Neuronal stem cell (in vitro differentiated cells): Measurements from ENCODE around the gene BARHL1.

Experiments
- DNase-seq: peaks from one replicate; pipeline ENCODE4 v3.0.0-alpha.2; 2013; ENCODE audit warnings: low spot score
- H2AFZ ChIP-seq: one replicate; pipeline ENCODE4 v1.6.1; 2013; ENCODE audit warnings: mild to moderate bottlenecking, low read length, inconsistent platforms
- H2AK5ac ChIP-seq: 2 replicates; pipeline ENCODE4 v1.6.1; 2013; ENCODE audit warnings: low read depth, mild to moderate bottlenecking, inconsistent platforms, low read length, moderate library complexity, mixed read lengths
- H2BK120ac ChIP-seq: 2 replicates; pipeline ENCODE4 v1.6.1; 2013; ENCODE audit warnings: low read depth, mild to moderate bottlenecking, inconsistent platforms, low read length, moderate library complexity, mixed read lengths
- H2BK12ac ChIP-seq: one replicate; pipeline ENCODE4 v1.6.1; 2013; ENCODE audit warnings: low read length, inconsistent platforms
- H2BK15ac ChIP-seq: 2 replicates; pipeline ENCODE4 v1.6.1; 2013; ENCODE audit warnings: mild to moderate bottlenecking, low read length, inconsistent platforms, mixed read lengths
- H2BK5ac ChIP-seq: one replicate; pipeline ENCODE4 v1.6.1; 2013; ENCODE audit warnings: inconsistent platforms, mild to moderate bottlenecking, low read length, moderate library complexity
- H3K14ac ChIP-seq: one replicate; pipeline ENCODE4 v1.6.1; 2013; ENCODE audit warnings: low read length, inconsistent platforms
- H3K18ac ChIP-seq: 2 replicates; pipeline ENCODE4 v1.6.1; 2013; ENCODE audit warnings: low read length, inconsistent platforms
- H3K23ac ChIP-seq: 2 replicates; pipeline ENCODE4 v1.6.1; 2013; ENCODE audit warnings: low read depth, mild to moderate bottlenecking, mixed read lengths, low read length, inconsistent platforms; ENCODE audit not compliant: poor library complexity
- H3K27ac ChIP-seq: replicated peaks from 3 replicates; pipeline ENCODE4 v1.5.1; 2013; ENCODE audit warnings: low read length, inconsistent platforms
- H3K27me3 ChIP-seq, 3 experiments: 2 replicates each; pipeline ENCODE4 v1.6.1; 2013; ENCODE audit warnings: low read length in 3 of 3, mild to moderate bottlenecking in 2 of 3, inconsistent platforms in 1 of 3, low read depth in 1 of 3, mixed read lengths in 1 of 3, moderate library complexity in 1 of 3; ENCODE audit not compliant: control insufficient read depth in 3 of 3, insufficient read depth in 3 of 3
- H3K36me3 ChIP-seq, 2 donors: replicated peaks in 1 of 2; 2 replicates each; pipeline ENCODE4 v1.6.1; 2013; ENCODE audit warnings: low read length in 2 of 2; ENCODE audit not compliant: control insufficient read depth in 2 of 2, insufficient read depth in 2 of 2
- H3K4ac ChIP-seq: 2 replicates; pipeline ENCODE4 v1.6.1; 2013; ENCODE audit warnings: inconsistent platforms, mild to moderate bottlenecking, low read length, moderate library complexity
- H3K4me1 ChIP-seq, 2 donors: 1 replicate in 1 of 2; 2 replicates in 1 of 2; pipeline ENCODE4 v1.6.1; 2013; ENCODE audit warnings: low read length in 2 of 2, low read depth in 1 of 2; ENCODE audit not compliant: control insufficient read depth in 2 of 2, insufficient read depth in 1 of 2
- H3K4me2 ChIP-seq: one replicate; pipeline ENCODE4 v1.6.1; 2013; ENCODE audit warnings: mild to moderate bottlenecking, low read length, inconsistent platforms; ENCODE audit not compliant: insufficient read depth, poor library complexity, severe bottlenecking
- H3K4me3 ChIP-seq, 2 donors: 2 replicates each; pipeline ENCODE4 v1.5.1; 2013; ENCODE audit warnings: low read length in 2 of 2, mild to moderate bottlenecking in 2 of 2, inconsistent platforms in 1 of 2, moderate library complexity in 1 of 2
- H3K79me1 ChIP-seq: one replicate; pipeline ENCODE4 v1.6.1; 2013; ENCODE audit warnings: low read depth, mild to moderate bottlenecking, inconsistent platforms, low read length, moderate library complexity
- H3K9ac ChIP-seq: one replicate; pipeline ENCODE4 v1.6.1; 2013; ENCODE audit warnings: mild to moderate bottlenecking, low read depth, low read length, inconsistent platforms; ENCODE audit not compliant: poor library complexity
- H3K9me3 ChIP-seq, 2 donors: replicated peaks in 1 of 2; 2 replicates each; pipeline versions ENCODE3 to v1.6.1; 2013; ENCODE audit warnings: low read length in 2 of 2, mild to moderate bottlenecking in 2 of 2, inconsistent platforms in 1 of 2, low read depth in 1 of 2, mixed read lengths in 1 of 2, moderate library complexity in 1 of 2; ENCODE audit not compliant: control insufficient read depth in 2 of 2, insufficient read depth in 1 of 2
- H4K8ac ChIP-seq: one replicate; pipeline ENCODE4 v1.6.1; 2013; ENCODE audit warnings: low read depth, mild to moderate bottlenecking, inconsistent platforms, low read length, moderate library complexity
- H4K91ac ChIP-seq: one replicate; pipeline ENCODE4 v1.6.1; 2013; ENCODE audit warnings: low read length, low read depth, mild to moderate bottlenecking, inconsistent platforms; ENCODE audit not compliant: poor library complexity
- WGBS, 2 donors: extraction: QIAGEN DNeasy Blood & Tissue Kit; methylation state at CpG; one replicate each; pipeline ENCODE4 v1.1.7; 2013; ENCODE audit warnings: missing lambda C conversion rate in 2 of 2, mixed read lengths in 1 of 2; ENCODE audit not compliant: insufficient read length in 2 of 2, insufficient replicate concordance in 1 of 2; ENCODE audit errors: extremely low coverage in 2 of 2; 5-methylcytosine and 5-hydroxymethylcytosine counted together

Gene BARHL1

DNA sequence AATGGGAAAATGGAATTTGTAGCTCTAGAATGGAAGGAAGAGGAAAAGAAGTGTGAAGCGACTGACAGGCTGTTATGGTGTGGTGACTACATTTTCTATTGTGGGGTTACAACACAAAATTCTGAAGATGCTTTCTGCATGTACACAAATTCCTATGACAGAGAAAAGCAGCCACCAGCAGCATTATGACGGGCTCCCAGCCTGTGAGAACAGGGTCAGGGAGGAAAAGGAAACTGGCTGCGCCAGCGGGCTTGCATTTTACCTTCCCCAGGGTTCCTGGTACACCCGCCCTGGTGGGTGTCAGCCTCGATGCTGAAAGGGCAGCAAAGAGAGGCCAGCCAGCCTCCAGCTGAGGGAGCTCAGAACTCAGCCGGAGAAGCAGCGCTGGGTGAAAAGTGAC lies 46.3 kb downstream of the BARHL1 start:
- H3K9ac ChIP-seq: no peak overlapping the region
- H3K79me1 ChIP-seq: no peaks in the 10 kb centered on the region
- H2AK5ac ChIP-seq: no peak overlapping the region
- H3K27ac ChIP-seq: no peak overlapping the region
- no peak overlapping the region for H2BK12ac ChIP-seq
- no peak overlapping the region for H3K4me2 ChIP-seq
- no peak overlapping the region for H2BK5ac ChIP-seq
- WGBS, 2 donors: no CpG with 5 or more reads among the region's 8 CpGs
- no peak for DNase-seq
- H2BK120ac ChIP-seq: no peak overlapping the region
- no peak overlapping the region for H3K23ac ChIP-seq
- no peaks in the 10 kb centered on the region for H3K9me3 ChIP-seq
- no peak overlapping the region for H3K18ac ChIP-seq
- no peak overlapping the region for H2AFZ ChIP-seq
- H3K14ac ChIP-seq: no peak overlapping the region
- no peak overlapping the region for H3K4ac ChIP-seq
- no peak overlapping the region for H3K4me3 ChIP-seq
- H4K91ac ChIP-seq: no peak overlapping the region
- H4K8ac ChIP-seq: no peak overlapping the region
- no peaks in the 10 kb centered on the region for H3K27me3 ChIP-seq
- no peaks in the 10 kb centered on the region for H3K4me1 ChIP-seq
- H2BK15ac ChIP-seq: no peak overlapping the region
- peaks cover 20 to 87% of the 10 kb centered on the region in 2 donors for H3K36me3 ChIP-seq

DNA sequence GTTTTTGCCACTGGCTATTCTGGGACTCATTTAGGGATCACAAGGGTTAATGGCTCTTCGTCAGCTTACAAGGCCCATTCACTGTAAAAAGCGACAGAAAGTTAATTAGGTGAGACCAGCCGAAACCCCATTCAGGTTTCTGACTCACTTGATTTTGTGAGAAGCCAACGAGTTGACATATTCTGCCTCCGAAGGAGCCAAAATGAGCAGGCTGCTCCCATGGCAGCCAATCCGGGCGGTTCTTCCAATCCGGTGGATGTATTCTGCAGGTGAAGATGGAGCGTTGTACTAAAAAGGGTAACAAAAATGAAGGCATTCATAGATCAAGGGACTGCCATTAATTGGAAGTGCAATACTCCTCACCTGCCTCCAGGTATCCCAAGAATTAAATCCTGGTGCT lies 47.7 kb downstream of the BARHL1 start:
- no peaks in the 10 kb centered on the region for H3K9me3 ChIP-seq
- no peak overlapping the region for H3K14ac ChIP-seq
- no peak overlapping the region for H2BK12ac ChIP-seq
- H3K18ac ChIP-seq: no peak overlapping the region
- H2AFZ ChIP-seq: no peak overlapping the region
- H3K9ac ChIP-seq: no peak overlapping the region
- H2AK5ac ChIP-seq: no peak overlapping the region
- no peak overlapping the region for H3K23ac ChIP-seq
- no peak overlapping the region for H4K91ac ChIP-seq
- H3K79me1 ChIP-seq: no peaks in the 10 kb centered on the region
- no peaks in the 10 kb centered on the region for H3K27me3 ChIP-seq
- no peak overlapping the region for H3K27ac ChIP-seq
- no peak overlapping the region for H3K4me3 ChIP-seq
- peaks cover 20 to 78% of the 10 kb centered on the region in 2 donors for H3K36me3 ChIP-seq
- WGBS, 2 donors: no CpG with 5 or more reads among the region's 9 CpGs
- DNase-seq: no peak
- H2BK120ac ChIP-seq: no peak overlapping the region
- H3K4ac ChIP-seq: no peak overlapping the region
- H2BK5ac ChIP-seq: no peak overlapping the region
- no peak overlapping the region for H3K4me2 ChIP-seq
- H2BK15ac ChIP-seq: no peak overlapping the region
- H3K4me1 ChIP-seq: no peaks in the 10 kb centered on the region
- H4K8ac ChIP-seq: no peak overlapping the region

DNA sequence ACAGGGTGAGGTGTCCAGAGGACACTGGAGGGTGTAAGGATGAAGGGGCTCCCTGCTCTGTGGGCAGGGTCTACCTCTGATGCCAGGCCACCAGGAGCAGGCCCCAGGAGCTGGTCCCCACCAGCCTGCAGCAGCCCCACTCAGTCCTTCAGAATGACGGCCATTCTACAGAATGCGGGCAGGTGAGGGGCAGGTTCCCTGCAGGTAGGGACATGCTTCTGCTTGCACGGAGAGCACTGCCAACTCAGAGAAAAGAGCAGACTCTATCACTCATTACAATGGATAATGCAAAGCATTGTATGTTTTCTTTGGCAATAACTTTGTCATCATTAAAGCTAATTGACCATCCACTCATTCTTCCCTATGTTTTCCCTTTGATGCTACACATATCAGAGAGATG lies 48.4 kb downstream of the BARHL1 start:
- Histone ChIP-seq H3K27ac (no peak overlapping the region), H2BK120ac (no peak overlapping the region), H3K4me1 (no peaks in the 10 kb centered on the region), H3K4me3 (no peak overlapping the region), H4K91ac (no peak overlapping the region), H3K9me3 (no peaks in the 10 kb centered on the region), H2BK5ac (no peak overlapping the region), H3K79me1 (no peaks in the 10 kb centered on the region), H3K4me2 (no peak overlapping the region), H3K9ac (no peak overlapping the region), H4K8ac (no peak overlapping the region), H3K4ac (no peak overlapping the region), H3K23ac (no peak overlapping the region), H3K27me3 (no peaks in the 10 kb centered on the region), H2AK5ac (no peak overlapping the region), H2BK12ac (no peak overlapping the region), H3K14ac (no peak overlapping the region), H3K18ac (no peak overlapping the region), H3K36me3 (peaks cover 20 to 72% of the 10 kb centered on the region in 2 donors), H2AFZ (no peak overlapping the region), H2BK15ac (no peak overlapping the region)
- no peak for DNase-seq
- no CpG with 5 or more reads among the region's 3 CpGs for WGBS, 2 donors

DNA sequence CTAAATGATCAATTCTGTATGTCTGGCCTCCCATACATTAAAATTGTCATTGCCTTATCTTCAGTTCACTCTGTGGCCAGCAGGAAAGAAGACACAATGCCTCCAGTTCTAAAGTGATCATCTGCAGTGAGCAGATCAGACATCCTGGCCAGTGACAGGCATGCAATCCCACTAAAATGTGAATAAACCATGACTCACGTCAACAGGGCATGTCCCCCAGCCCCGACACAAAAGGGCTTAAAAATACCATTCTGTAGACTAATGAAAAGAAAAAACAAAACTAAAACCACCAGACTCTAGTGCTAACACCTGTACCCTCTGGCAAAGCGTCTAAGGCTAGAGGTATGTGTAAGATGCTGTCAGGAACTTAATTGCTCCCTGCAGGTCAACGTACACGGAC lies 48.9 kb downstream of the BARHL1 start:
- peaks cover 20 to 72% of the 10 kb centered on the region in 2 donors for H3K36me3 ChIP-seq
- H3K4me3 ChIP-seq: no peak overlapping the region
- H3K23ac ChIP-seq: no peak overlapping the region
- no peak overlapping the region for H3K27ac ChIP-seq
- no peaks in the 10 kb centered on the region for H3K79me1 ChIP-seq
- H3K14ac ChIP-seq: no peak overlapping the region
- H3K4me2 ChIP-seq: no peak overlapping the region
- H3K18ac ChIP-seq: no peak overlapping the region
- no CpG with 5 or more reads among the region's 5 CpGs for WGBS, 2 donors
- no peak for DNase-seq
- H4K8ac ChIP-seq: no peak overlapping the region
- H2AK5ac ChIP-seq: no peak overlapping the region
- H3K27me3 ChIP-seq: no peaks in the 10 kb centered on the region
- no peak overlapping the region for H3K9ac ChIP-seq
- no peak overlapping the region for H2BK15ac ChIP-seq
- no peak overlapping the region for H2AFZ ChIP-seq
- H2BK120ac ChIP-seq: no peak overlapping the region
- H3K9me3 ChIP-seq: no peaks in the 10 kb centered on the region
- no peak overlapping the region for H3K4ac ChIP-seq
- H4K91ac ChIP-seq: no peak overlapping the region
- no peak overlapping the region for H2BK12ac ChIP-seq
- no peaks in the 10 kb centered on the region for H3K4me1 ChIP-seq
- no peak overlapping the region for H2BK5ac ChIP-seq
